ENCODE data around the gene ABCA12. TPM values are rescaled to one million over a fixed set of nuclear protein-coding genes. Genes with fewer than 3 reads are reported as not detected.

ABCA12 gene
- total RNA-seq, 2 donors from 2014 or later: not detected

DNA sequence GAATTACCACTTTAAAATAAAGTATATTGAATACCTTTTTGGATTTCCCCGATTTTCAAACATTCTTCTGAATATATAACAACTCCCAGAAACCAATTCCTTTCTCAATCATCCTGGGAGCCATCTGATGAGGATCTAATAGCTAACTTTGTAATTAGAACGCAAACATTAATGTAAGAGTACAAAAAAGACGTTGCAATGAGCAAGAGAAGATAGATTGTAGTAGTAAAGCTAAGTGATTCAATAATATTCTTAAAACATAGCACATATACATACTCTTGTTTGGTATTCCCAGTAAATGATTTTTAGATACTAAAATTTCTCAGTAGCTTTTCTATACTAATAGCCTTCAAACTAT is 1.1 kb downstream of the ABCA12 start:
- DNase-seq (ENCODE audit: low spot score): no peak
- intact Hi-C loops (cut with DNase I): no loop called here

DNA sequence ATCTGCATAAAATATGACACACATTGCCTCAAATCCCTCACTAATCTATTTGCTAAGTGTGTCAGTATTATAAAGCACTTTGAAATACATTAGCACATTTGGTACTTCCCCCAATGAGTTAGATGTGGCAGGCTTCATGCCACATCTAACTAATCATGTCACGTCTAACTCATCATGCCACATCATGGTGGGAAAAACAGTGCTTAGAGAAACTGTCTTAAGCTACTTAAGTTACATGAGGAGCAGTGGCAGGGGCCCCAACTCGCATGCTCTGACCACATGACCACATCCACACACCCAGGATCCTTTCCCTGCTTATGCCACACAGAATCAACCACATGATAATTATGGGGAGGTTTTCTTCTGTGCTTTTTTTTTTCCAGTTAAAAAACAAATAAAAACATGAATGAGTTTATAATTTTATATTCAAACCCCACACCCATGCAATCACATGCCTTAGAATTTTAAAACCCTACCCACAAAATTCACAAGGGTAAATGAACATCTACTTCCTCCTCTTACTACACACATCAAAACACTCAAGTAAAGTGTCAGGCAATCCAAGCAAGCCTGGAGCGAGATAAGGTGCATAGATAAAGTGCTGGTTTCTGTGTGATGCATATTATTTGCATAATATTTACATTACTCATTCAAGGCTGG is 1.6 kb downstream of the ABCA12 start:
- intact Hi-C loops (cut with DNase I): no loop called here
- no peak for DNase-seq (ENCODE audit: low spot score)

DNA sequence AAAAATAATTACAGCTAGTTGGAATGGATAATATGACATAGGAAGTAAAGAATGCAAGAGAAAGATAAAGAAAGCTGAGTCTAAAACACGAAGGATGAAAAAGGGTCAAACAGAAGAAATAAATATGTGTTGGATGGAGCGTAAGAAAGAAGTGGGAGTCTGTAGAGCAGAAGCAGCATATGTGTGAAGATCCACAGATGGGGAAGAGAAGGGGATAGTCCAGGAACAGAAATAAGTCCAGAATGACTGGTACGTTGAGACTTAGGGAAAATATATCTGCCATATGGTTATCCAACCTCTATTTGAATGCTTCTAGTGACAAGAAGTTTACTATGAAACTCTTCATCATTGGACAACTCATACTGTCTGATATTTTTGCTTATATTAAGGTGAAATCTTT is 18.0 kb downstream of the ABCA12 start:
- intact Hi-C loops (cut with DNase I): no loop called here

DNA sequence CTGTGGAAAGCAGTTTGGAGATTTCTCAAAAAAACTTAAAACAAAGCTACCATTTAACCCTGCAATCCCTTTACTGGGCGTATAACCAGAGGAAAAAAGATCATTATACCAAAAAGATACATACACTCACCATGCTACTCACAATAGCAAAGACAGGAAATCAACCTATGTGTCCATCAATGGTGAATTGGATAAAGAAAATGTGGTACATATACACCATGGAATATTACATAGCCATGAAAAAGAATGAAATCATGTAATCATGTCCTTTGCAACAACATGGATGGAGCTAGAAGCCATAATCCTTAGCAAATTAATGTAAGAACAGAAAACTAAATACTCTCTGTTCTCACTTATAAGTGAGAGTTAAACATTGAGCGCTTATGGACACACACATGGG is 18.6 kb downstream of the ABCA12 start:
- intact Hi-C loops (cut with DNase I): no loop called here
- no peak for DNase-seq (ENCODE audit: low spot score)

More for the DNA sequence above, 18.0 kb downstream of the ABCA12 start:
- DNase-seq (ENCODE audit: low spot score): no peak

DNA sequence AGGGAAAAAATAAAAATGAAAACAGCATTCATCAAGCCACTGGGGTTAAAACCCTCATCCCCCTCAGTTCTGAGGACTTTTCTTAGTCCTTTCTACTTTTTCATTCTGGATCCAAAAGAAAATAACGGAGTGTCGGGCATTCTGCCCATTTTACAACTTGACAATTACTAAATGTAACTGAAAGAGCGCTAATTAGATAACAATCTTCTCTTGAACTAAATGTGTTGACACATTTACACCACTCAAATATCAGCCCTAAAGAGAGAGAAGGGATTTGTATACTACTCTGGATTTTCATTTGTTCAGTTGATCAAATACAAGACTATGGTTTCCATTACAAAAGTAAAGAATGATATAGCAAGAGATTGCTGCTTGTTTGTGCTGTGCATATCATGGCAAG is 27.5 kb downstream of the ABCA12 start:
- intact Hi-C loops (cut with DNase I): no loop called here

DNA sequence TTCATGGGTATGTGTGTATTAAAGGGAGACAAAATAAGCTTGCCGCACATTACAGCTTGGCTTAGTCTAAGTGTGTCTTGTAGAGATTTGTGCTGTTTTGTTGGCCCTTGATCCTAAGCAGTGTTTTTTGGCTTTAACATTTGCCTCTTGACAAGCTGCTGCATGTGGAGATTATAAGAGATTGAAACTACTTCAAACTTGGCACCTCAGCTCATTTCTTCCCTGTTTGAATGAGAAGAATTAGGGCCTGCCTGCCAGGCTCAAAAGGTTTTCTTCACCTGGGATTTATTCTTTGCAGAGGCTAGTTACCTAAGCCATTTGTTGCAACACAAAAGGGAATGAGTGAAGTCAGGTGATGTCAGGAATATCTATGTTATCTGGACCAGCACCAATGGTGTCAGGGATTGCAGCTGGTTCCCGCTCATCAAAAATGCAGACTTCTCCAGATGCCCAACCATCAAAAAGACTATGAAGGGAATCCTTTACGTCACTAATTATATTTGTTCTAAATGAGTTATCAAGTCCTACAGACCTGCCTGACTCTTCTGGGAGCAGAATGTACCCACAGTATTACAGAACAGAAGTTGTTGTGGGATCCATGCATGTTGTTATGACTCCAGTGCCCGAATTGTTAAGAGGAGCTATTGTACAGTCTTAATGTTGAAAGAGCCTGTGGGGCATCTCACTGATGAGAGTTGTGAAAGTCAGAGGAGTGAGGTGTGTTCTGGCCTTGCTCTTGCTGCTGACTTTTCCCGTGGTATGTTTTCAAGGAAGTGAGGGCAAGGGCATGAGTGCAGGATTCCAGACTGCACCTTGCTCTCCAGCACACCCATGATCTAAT is 31.0 kb downstream of the ABCA12 start:
- intact Hi-C loops (cut with DNase I): no loop called here
- DNase-seq (ENCODE audit: low spot score): no peak

More for the DNA sequence above, 27.5 kb downstream of the ABCA12 start:
- no peak for DNase-seq (ENCODE audit: low spot score)

DNA sequence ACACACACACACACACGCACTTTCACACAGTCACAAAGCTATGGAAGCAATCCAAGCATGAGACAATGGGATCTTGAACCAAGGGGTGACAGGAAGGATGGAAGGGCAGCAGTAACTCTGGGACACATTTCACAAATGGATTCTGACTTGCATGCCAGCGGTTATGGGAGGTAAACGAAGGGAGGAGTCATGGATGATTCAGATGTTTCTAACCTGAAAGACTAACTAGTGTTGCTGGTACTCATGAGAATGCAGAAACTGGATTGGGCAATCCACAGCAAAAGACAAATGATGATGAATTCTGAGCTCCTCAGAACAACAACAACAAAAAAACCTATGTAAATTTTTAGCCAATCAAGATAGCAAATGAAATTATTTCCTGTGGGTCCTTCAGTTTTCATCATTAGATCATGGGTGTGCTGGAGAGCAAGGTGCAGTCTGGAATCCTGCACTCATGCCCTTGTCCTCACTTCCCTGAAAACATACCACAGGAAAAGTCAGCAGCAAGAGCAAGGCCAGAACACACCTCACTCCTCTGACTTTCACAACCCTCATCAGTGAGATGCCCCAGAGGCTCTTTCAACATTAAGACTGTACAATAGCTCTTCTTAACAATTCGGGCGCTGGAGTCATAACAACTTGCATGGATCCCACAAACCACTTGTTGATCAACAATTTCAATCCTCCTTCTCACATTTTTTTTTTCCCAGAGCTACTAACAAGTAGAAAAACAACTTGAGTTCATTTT is 32.6 kb downstream of the ABCA12 start:
- intact Hi-C loops (cut with DNase I): no loop called here

DNA sequence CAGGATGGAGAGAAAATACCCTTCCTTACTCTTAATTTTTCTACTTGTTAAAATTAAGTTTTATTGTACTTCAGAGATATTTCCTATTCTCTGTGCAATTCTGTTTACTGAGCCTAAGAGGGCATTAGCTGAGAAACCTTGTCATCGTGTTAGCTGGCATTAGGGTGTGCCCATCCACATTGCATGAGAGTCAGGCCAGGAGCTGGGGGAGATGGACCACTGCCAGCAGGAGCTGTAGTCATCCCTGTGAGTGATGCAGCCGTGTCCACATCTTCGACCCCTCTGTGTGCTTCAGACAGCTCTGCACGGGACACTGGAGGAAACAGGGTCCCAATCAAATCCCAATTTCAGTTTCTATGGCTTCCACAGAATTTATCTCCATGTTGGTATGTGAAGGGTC is 34.2 kb downstream of the ABCA12 start:
- intact Hi-C loops (cut with DNase I): no loop called here
- DNase-seq (ENCODE audit: low spot score): no peak

More for the DNA sequence above, 32.6 kb downstream of the ABCA12 start:
- DNase-seq (ENCODE audit: low spot score): no peak

DNA sequence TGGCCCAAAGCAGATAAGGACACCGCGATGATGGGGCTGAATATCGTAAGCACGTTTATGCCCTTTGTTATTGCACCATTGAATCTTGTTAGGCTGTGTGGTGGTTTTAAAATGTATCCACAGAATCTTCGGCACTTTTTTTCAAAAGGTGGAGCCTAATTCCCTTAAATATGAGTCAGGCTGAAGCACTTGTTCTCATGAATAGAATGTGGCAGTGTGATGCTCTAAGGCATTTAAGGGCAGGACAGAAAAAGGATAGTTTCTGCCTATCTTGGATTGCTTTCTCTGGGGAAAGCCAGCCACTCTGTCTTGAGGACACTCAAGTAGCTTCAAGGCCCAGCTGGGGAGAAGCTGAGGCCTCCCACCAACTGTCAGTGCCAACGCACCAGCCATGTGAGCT is 39.6 kb downstream of the ABCA12 start:
- intact Hi-C loops (cut with DNase I): no loop called here
- no peak for DNase-seq (ENCODE audit: low spot score)

DNA sequence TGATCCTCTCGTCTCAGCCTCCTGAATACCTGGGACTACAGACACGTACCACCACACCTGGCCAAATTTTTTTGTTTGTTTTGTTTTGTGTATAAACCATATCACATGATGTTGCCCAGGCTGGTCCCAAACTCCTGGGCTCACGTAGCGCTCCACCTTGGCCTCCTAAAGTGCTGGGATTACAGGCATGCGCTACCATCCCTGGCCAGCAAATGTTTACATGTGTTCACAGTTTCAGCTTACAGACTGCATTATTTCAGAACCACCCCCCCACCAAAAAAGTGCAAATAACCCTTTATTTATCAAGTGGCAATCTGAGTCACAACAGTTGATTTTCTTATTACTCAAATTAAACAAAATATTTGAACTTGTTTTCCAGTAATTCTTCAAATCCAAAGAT is 54.3 kb downstream of the ABCA12 start:
- intact Hi-C loops (cut with DNase I): no loop called here
- DNase-seq (ENCODE audit: low spot score): no peak

DNA sequence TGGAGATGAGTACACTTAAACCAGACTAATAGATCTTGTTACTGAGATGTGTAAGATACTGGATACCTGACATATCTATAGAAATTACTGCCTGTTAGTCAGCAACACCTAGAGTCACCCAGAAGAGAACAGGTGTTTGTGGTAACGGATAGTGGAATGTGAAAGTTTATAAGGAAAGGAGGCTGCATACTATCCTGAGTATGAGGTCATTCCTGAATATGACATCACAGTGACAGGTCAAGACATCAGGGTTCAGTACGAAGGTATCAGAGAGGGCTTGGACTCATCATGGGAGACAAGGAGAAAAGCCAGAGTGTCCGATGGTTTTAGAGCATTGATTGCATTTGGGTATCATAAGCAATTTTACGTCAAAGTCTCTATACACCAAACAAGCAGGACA is 55.3 kb downstream of the ABCA12 start:
- intact Hi-C loops (cut with DNase I): no loop called here
- no peak for DNase-seq (ENCODE audit: low spot score)

DNA sequence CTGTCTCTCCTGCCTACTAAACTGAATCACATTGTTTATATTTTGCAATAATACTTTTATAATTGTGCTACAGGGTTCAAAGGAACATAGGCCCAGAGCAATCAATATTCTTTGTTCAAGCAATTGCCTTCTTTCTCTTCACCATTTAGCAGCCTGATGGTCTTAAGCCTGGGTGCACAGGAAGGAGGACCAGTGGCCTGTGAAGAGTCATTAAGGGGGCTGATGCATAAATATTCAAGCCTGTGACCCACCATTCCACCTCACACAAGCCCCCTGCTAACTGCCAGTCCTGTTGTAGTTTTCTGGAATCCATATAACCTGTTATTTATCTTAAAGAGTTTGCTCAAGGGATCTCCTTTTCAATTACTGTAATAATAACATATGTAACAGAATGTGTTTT is 56.0 kb downstream of the ABCA12 start:
- DNase-seq (ENCODE audit: low spot score): no peak
- intact Hi-C loops (cut with DNase I): no loop called here

DNA sequence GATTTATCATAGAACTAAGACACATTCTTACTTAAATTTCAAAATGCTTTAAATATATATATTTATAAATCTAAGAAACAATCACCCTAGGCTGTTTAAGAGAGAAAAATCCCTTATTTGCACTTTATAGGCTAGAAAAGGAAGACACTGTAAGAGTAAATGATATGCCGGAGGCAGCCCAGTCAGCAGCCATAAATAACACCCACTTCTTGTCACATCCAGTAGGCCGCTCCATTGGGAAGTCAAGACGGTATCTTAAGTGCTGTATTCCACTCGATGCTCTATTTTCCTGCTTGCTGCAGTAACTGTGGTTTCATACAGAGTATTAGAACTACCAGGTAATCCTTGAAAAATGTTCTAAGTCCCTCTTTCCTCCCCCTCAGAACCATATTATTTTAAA is 57.9 kb downstream of the ABCA12 start:
- no peak for DNase-seq (ENCODE audit: low spot score)
- intact Hi-C loops (cut with DNase I): no loop called here

DNA sequence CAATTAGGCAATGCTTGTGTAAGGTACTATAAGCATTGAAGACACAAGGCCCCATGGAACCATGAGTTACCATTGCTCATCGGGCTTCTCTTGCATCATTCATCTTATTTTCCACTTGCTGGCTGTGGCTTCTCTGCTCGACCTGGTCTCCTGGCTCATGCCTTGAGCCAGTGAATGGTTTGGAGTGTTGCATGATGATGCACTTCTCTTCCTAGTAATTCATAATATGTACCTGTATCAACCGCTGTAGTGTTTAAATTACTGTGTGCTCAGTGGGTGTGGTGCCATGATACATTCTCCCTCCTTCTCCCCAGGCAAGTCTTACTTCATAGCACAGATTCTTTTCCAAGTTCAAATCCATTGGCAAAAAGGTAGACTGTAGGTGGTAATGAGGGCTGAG is 66.8 kb downstream of the ABCA12 start:
- intact Hi-C loops (cut with DNase I): no loop called here
- DNase-seq (ENCODE audit: low spot score): no peak

DNA sequence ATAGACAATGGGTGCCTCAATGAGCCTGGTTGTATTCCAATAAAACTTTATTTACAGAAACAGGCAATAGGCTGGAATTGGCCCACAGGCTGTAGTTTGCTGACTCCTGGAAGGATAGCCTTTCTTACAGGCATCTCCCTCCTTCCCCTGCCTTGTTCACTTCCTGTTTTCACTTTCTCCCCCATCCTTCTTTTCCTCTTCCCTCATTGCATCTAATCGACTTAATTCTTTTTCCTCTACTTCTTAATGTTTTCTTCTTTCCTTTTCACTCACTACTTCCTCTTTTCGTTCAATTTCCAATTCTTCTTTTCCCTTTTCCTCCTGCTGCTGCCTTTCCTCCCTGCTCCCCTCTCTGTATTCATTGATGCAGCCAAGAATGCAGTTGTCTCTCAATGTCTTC is 70.0 kb downstream of the ABCA12 start:
- intact Hi-C loops (cut with DNase I): no loop called here
- no peak for DNase-seq (ENCODE audit: low spot score)

DNA sequence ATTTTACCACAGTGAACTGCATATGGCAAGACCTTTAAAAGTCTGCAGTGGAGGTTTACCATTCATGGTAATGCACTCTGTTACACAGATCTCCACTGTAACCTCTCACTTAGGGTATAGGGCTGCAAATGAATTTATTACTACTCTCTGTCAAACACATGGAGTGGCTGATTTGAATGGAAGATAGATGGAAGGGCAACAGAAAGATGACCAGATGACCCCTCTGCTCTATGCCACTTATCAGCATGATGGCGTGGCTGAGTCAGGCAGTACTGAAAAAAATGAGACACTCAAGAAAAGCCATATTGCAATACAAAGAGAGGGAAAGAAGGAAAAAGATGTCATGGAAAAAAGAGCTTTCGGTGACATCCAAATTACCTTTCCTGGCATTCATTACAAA is 72.3 kb downstream of the ABCA12 start:
- intact Hi-C loops (cut with DNase I): no loop called here
- DNase-seq (ENCODE audit: low spot score): no peak

DNA sequence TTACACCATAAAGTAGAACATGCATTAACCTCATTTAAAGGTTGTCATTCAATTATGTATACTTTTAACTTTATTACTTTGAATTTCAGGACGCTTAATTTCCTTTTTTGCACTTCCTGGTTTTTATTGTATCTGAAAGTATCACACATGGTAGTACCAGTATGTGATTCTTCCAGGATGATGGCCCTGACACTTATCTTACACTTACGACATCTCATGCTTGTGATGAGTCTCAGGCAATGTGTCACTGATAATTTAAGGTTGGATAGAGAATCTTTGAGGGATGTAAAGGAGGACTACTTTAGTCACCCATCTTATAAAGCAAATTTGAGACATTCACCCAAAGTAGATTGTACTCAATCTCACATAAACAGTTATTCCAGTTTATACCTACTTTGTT is 74.9 kb downstream of the ABCA12 start:
- intact Hi-C loops (cut with DNase I): no loop called here

DNA sequence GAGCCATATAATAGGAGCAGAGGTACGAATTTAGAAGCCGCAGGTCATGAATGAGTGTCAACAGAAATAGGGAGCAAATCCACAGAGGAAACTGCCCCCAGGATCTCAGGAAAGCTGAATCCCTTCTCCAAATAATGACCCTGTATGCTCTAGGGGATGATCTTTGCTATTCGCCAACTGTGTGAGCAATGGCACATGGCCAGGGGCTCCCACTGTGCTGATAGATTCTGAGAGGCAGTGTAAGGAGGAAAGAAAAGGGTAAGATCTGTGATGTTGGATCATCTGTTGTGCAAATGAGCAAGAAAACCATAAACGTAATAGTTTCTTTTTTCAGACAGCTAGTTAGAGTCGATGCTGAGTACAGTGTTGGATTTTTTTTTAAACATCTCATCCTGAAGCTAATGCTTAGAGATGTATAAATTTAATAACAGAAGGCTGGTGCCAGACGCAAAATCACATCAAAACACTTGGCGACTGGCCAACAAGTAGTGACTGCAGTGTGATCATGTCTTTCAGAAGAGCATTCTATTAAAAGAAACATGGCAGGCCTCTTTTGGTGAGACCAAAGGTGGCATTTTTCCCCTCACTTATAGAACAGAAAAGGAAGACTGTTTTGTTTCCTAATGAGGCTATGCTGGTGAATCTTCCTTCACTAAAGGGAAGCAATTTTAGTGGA is 77.4 kb downstream of the ABCA12 start:
- no peak for DNase-seq (ENCODE audit: low spot score)
- intact Hi-C loops (cut with DNase I): no loop called here

More for the DNA sequence above, 74.9 kb downstream of the ABCA12 start:
- DNase-seq (ENCODE audit: low spot score): no peak

DNA sequence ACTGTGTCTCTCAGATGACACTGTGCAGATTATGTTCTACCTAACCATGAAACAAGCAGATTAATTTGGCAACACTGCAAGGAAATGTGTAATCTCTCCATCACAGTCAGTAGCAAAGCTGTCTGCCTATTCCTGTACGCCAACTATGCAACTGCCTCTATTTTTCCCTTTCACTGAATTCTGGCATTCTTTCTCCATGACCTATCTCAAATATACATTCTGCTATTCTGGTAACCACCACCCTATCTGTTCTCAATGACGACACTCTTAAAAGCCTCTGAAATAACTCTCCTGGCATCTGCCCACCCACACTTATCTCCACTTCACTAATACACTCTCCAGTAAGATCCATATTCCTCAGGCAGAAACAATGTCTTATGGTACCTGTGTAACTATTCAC is 78.7 kb downstream of the ABCA12 start:
- no peak for DNase-seq (ENCODE audit: low spot score)

DNA sequence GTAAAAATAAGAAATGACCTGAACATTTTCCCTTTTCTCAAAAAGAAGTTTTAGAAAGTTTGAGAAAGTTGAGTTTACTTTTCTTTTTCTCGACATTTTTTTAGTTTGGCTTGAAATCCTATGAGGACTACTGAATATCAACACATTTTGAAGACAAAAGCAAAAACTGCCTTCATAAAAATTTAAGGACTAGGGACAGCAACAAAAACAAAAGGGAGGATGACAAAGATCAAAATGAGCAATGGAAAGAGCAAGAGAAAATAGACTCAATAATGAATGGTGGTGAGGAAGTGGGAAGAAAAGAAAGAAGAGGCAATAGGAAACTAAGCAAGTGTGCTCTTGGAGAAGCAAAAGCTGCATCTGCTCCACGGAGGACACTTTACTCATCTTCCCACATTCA is 82.5 kb downstream of the ABCA12 start:
- intact Hi-C loops (cut with DNase I): no loop called here

More for the DNA sequence above, 78.7 kb downstream of the ABCA12 start:
- intact Hi-C loops (cut with DNase I): no loop called here

More for the DNA sequence above, 82.5 kb downstream of the ABCA12 start:
- DNase-seq (ENCODE audit: low spot score): no peak
